ENCODE data around the gene RMI2.

- no peak for TF ChIP-seq POLR2AphosphoS5 (IDR thresholded peaks at IDR 0.05; ENCODE audit: low read depth, low read length)
- no peak for TF ChIP-seq CTCF (IDR thresholded peaks at IDR 0.05)
- TF ChIP-seq SIN3A (IDR thresholded peaks at IDR 0.05; ENCODE audit: borderline replicate concordance, insufficient read depth, low read depth, low read length) = no peak
- TF ChIP-seq TCF7L2 (IDR thresholded peaks at IDR 0.05; ENCODE audit: low read depth, low read length) = no peak
Measured at GRCh38 chr16:11333702-11334101, 11.6 kb upstream of the RMI2 start.
